ENCODE measurements around the gene PRKN.

DNA sequence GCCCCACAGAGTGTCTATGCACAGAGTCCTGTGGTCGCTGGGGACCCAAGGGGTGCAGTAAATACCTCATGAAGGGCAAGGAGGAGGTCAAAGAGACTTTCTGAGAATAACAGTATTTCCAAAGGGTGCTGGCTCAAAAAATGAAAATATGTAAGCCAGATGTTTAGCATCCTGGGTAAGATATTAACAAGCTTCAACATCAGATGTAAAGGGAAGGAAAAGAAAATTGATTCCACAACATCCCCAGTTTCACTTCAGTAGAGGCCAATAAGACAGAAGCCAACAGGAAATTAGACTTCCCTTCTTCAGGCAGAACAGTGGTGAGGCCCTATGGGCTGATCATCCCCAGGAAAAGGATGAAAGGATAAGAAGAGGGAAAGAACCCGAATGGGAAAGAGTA is 434.7 kb downstream of the PRKN start:
- TF ChIP-seq, protein P1, sequence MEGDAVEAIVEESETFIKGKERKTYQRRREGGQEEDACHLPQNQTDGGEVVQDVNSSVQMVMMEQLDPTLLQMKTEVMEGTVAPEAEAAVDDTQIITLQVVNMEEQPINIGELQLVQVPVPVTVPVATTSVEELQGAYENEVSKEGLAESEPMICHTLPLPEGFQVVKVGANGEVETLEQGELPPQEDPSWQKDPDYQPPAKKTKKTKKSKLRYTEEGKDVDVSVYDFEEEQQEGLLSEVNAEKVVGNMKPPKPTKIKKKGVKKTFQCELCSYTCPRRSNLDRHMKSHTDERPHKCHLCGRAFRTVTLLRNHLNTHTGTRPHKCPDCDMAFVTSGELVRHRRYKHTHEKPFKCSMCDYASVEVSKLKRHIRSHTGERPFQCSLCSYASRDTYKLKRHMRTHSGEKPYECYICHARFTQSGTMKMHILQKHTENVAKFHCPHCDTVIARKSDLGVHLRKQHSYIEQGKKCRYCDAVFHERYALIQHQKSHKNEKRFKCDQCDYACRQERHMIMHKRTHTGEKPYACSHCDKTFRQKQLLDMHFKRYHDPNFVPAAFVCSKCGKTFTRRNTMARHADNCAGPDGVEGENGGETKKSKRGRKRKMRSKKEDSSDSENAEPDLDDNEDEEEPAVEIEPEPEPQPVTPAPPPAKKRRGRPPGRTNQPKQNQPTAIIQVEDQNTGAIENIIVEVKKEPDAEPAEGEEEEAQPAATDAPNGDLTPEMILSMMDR (IDR thresholded peaks at IDR 0.05; ENCODE audit: low read depth, low read length) = no peak
- no peak for TF ChIP-seq EZH2phosphoT487 (IDR thresholded peaks at IDR 0.05; ENCODE audit: low read depth)

All from OCI-LY3 (cell line).